ENCODE measurements around the gene MBLAC2.

DNA sequence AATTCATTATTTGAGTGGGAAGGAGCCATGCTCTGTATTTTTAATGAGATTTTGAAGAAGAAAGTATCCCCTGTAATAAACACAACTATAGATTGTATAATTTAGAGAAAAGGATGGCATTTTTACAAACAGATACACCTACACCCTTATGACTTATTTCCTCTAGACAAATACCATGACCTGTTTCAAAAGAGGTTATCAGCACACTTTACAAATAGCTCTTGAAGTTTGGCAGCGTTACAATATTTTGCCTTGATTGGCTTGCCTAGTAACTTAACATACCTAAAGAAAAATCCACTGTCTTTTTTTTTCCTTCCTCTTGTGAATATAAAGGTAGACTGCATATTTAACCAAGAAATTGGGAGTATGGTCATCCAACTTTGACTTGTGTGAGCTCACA, 36.5 kb downstream of the MBLAC2 start:
- TF ChIP-seq EZH2phosphoT487 (IDR thresholded peaks at IDR 0.05; ENCODE audit: borderline replicate concordance, low read length), result no peak
- TF ChIP-seq CTCF (IDR thresholded peaks at IDR 0.05; ENCODE audit: low read depth, low read length, poor library complexity, severe bottlenecking), result no peak

Data from DOHH2 (cell line).